Naive B cell (primary cell): ENCODE data around the gene VPS13A. TPM values are rescaled to one million over a fixed set of nuclear protein-coding genes. Genes with fewer than 3 reads are reported as not detected.

Source experiments
- ATAC-seq, 2 donors: fragments of 150-1000 bp; cut with Tn5 transposase; 2 replicates each; pipeline ENCODE4 v1.10.0; 2021; ENCODE audit warnings: low read depth in 2 of 2, mild to moderate bottlenecking in 2 of 2, moderate library complexity in 2 of 2
- DNase-seq: peaks from one replicate; pipeline ENCODE4 v3.0.0; 2022
- H3K27ac Mint-ChIP-seq, 6 donors: one replicate each; pipeline ENCODE4 v1.8.0; 2020 to 2022; ENCODE audit warnings: mild to moderate bottlenecking in 6 of 6, mixed read lengths in 6 of 6, moderate library complexity in 5 of 6, inconsistent platforms in 2 of 6
- H3K27me3 Mint-ChIP-seq, 3 donors: one replicate each; pipeline ENCODE4 v1.8.0; 2021 to 2022; ENCODE audit warnings: mixed read lengths in 3 of 3, mild to moderate bottlenecking in 1 of 3
- H3K36me3 Mint-ChIP-seq, 2 donors: one replicate each; pipeline ENCODE4 v1.8.0; 2020 to 2022; ENCODE audit warnings: mixed read lengths in 2 of 2, inconsistent platforms in 1 of 2, mild to moderate bottlenecking in 1 of 2
- H3K4me1 Mint-ChIP-seq, 3 donors: one replicate each; pipeline ENCODE4 v1.8.0; 2020 to 2022; ENCODE audit warnings: mixed read lengths in 3 of 3, inconsistent platforms in 1 of 3, mild to moderate bottlenecking in 1 of 3, moderate library complexity in 1 of 3
- H3K4me3 Mint-ChIP-seq, 8 donors: one replicate each; pipeline ENCODE4 v1.8.0; 2020 to 2022; ENCODE audit warnings: mild to moderate bottlenecking in 8 of 8, mixed read lengths in 8 of 8, moderate library complexity in 8 of 8, inconsistent platforms in 2 of 8
- H3K9me3 Mint-ChIP-seq, 7 donors: one replicate each; pipeline ENCODE4 v1.8.0; 2020 to 2022; ENCODE audit warnings: mixed read lengths in 7 of 7, mild to moderate bottlenecking in 5 of 7, inconsistent platforms in 2 of 7, moderate library complexity in 1 of 7
- polyA plus RNA-seq, 6 donors: library from polyadenylated mRNA; unstranded; fragments of 300-500 nt; fragmentation: Illumina TruSeq; gene quantifications; one replicate each; pipeline ENCODE4 v1.2.3, GENCODE V29; 2021; ENCODE audit warnings: low read depth in 6 of 6

The VPS13A gene
- polyA plus RNA-seq, 6 donors from 2014 or later, result 0.83 to 4.4 (median 3.6) TPM

- Mint-ChIP-seq H3K4me3 (no peak overlapping the region), H3K9me3 (peaks cover 6 to 25% (median 11%) of the 10 kb centered on the region in 7 donors), H3K27me3 (no peaks in the 10 kb centered on the region), H3K36me3 (peaks cover 42% of the 10 kb centered on the region in 2 donors), H3K4me1 (no peaks in the 10 kb centered on the region), H3K27ac (no peak overlapping the region)
- DNase-seq (no peak), ATAC-seq (no peak)
These were observed 107.3 kb downstream of the VPS13A start for GRCh38 chr9:77284616-77285015.

- no peak overlapping the region for H3K4me3 Mint-ChIP-seq
- no peak for ATAC-seq
- no peaks in the 10 kb centered on the region for H3K27me3 Mint-ChIP-seq
- H3K27ac Mint-ChIP-seq, result peak overlapping the region in 3 of 6 donors; percentile 10 to 87 (median 69)
- H3K36me3 Mint-ChIP-seq, result peaks cover 39 to 45% of the 10 kb centered on the region in 2 donors
- DNase-seq, result no peak
- peaks cover 6 to 25% (median 11%) of the 10 kb centered on the region in 7 donors for H3K9me3 Mint-ChIP-seq
- H3K4me1 Mint-ChIP-seq, result peaks cover 0 to 4% (median 0%) of the 10 kb centered on the region in 3 donors
These were observed 113.0 kb downstream of the VPS13A start for GRCh38 chr9:77290373-77290772.

- Mint-ChIP-seq H3K4me1 (peaks cover 0 to 4% (median 0%) of the 10 kb centered on the region in 3 donors), H3K27ac (peak overlapping the region in 1 of 6 donors; percentile 44), H3K27me3 (no peaks in the 10 kb centered on the region), H3K9me3 (peaks cover 6 to 25% (median 11%) of the 10 kb centered on the region in 7 donors), H3K4me3 (no peak overlapping the region), H3K36me3 (peaks cover 30 to 37% of the 10 kb centered on the region in 2 donors)
- no peak for ATAC-seq
- no peak for DNase-seq
These were observed 114.4 kb downstream of the VPS13A start for GRCh38 chr9:77291714-77292113.

- Mint-ChIP-seq H3K36me3 (peaks cover 10 to 22% of the 10 kb centered on the region in 2 donors), H3K4me1 (peaks cover 0 to 4% (median 0%) of the 10 kb centered on the region in 3 donors), H3K27me3 (no peaks in the 10 kb centered on the region), H3K9me3 (peaks cover 0 to 6% (median 2%) of the 10 kb centered on the region in 7 donors), H3K4me3 (no peak overlapping the region), H3K27ac (no peak overlapping the region)
- ATAC-seq (no peak), DNase-seq (no peak)
These were observed 116.6 kb downstream of the VPS13A start for GRCh38 chr9:77293949-77294348.

- no peak for DNase-seq
- H3K27me3 Mint-ChIP-seq, result no peaks in the 10 kb centered on the region
- no peak for ATAC-seq
These were observed 127.2 kb downstream of the VPS13A start for GRCh38 chr9:77304543-77304942.

GRCh38 chr9:77305622-77306400 is 128.5 kb downstream of the VPS13A start:
- peaks cover 16 to 25% of the 10 kb centered on the region in 2 donors for H3K36me3 Mint-ChIP-seq
- H3K4me1 Mint-ChIP-seq, result no peaks in the 10 kb centered on the region
- DNase-seq, result no peak

More at GRCh38 chr9:77304543-77304942, 127.2 kb downstream of the VPS13A start:
- Mint-ChIP-seq H3K27ac (no peak overlapping the region), H3K36me3 (peaks cover 16 to 19% of the 10 kb centered on the region in 2 donors), H3K9me3 (peaks cover 0 to 2% (median 0%) of the 10 kb centered on the region in 7 donors), H3K4me1 (no peaks in the 10 kb centered on the region), H3K4me3 (no peak overlapping the region)

GRCh38 chr9:77307166-77307565 is 129.8 kb downstream of the VPS13A start:
- H3K4me1 Mint-ChIP-seq, result no peaks in the 10 kb centered on the region
- no peak overlapping the region for H3K4me3 Mint-ChIP-seq
- no peaks in the 10 kb centered on the region for H3K27me3 Mint-ChIP-seq
- H3K36me3 Mint-ChIP-seq, result peaks cover 26 to 37% of the 10 kb centered on the region in 2 donors
- DNase-seq, result no peak
- H3K9me3 Mint-ChIP-seq, result no peaks in the 10 kb centered on the region
- ATAC-seq, result no peak
- H3K27ac Mint-ChIP-seq, result no peak overlapping the region

More at GRCh38 chr9:77305622-77306400, 128.5 kb downstream of the VPS13A start:
- ATAC-seq, result no peak
- no peak overlapping the region for H3K4me3 Mint-ChIP-seq
- peak overlapping the region in 2 of 6 donors; percentile 9 to 56 for H3K27ac Mint-ChIP-seq
- H3K9me3 Mint-ChIP-seq, result no peaks in the 10 kb centered on the region
- H3K27me3 Mint-ChIP-seq, result no peaks in the 10 kb centered on the region

- Mint-ChIP-seq H3K27ac (no peak overlapping the region), H3K9me3 (no peaks in the 10 kb centered on the region), H3K4me3 (no peak overlapping the region), H3K36me3 (peaks cover 16 to 48% of the 10 kb centered on the region in 2 donors), H3K27me3 (no peaks in the 10 kb centered on the region), H3K4me1 (no peaks in the 10 kb centered on the region)
- no peak for ATAC-seq
- no peak for DNase-seq
These were observed 138.7 kb downstream of the VPS13A start for GRCh38 chr9:77316058-77316457.

- peaks cover 0 to 6% (median 0%) of the 10 kb centered on the region in 7 donors for H3K9me3 Mint-ChIP-seq
- no peaks in the 10 kb centered on the region for H3K4me1 Mint-ChIP-seq
- H3K27me3 Mint-ChIP-seq, result no peaks in the 10 kb centered on the region
- H3K36me3 Mint-ChIP-seq, result peaks cover 12 to 29% of the 10 kb centered on the region in 2 donors
- no peak overlapping the region for H3K4me3 Mint-ChIP-seq
- peak overlapping the region in 1 of 6 donors; percentile 67 for H3K27ac Mint-ChIP-seq
- ATAC-seq (no peak), DNase-seq (no peak)
These were observed 147.7 kb downstream of the VPS13A start for GRCh38 chr9:77325058-77325457.

- ATAC-seq, result no peak
- peaks cover 0 to 6% (median 0%) of the 10 kb centered on the region in 7 donors for H3K9me3 Mint-ChIP-seq
- H3K27me3 Mint-ChIP-seq, result no peaks in the 10 kb centered on the region
- H3K4me1 Mint-ChIP-seq, result no peaks in the 10 kb centered on the region
- H3K36me3 Mint-ChIP-seq, result peaks cover 12 to 13% of the 10 kb centered on the region in 2 donors
- no peak overlapping the region for H3K27ac Mint-ChIP-seq
- no peak overlapping the region for H3K4me3 Mint-ChIP-seq
- no peak for DNase-seq
These were observed 150.8 kb downstream of the VPS13A start for GRCh38 chr9:77328102-77328501.

- no peak overlapping the region for H3K27ac Mint-ChIP-seq
- H3K4me3 Mint-ChIP-seq, result no peak overlapping the region
- H3K36me3 Mint-ChIP-seq, result peaks cover 18 to 33% of the 10 kb centered on the region in 2 donors
- no peak for ATAC-seq
- H3K4me1 Mint-ChIP-seq, result no peaks in the 10 kb centered on the region
- DNase-seq, result no peak
- no peaks in the 10 kb centered on the region for H3K27me3 Mint-ChIP-seq
- peaks cover 0 to 6% (median 4%) of the 10 kb centered on the region in 7 donors for H3K9me3 Mint-ChIP-seq
These were observed 192.7 kb downstream of the VPS13A start for GRCh38 chr9:77370064-77370463.

- Mint-ChIP-seq H3K36me3 (peaks cover 18 to 24% of the 10 kb centered on the region in 2 donors), H3K27me3 (no peaks in the 10 kb centered on the region), H3K27ac (no peak overlapping the region), H3K9me3 (peaks cover 0 to 6% (median 4%) of the 10 kb centered on the region in 7 donors), H3K4me3 (no peak overlapping the region), H3K4me1 (no peaks in the 10 kb centered on the region)
- no peak for ATAC-seq
- DNase-seq, result no peak
These were observed 196.9 kb downstream of the VPS13A start for GRCh38 chr9:77374266-77374665.

GRCh38 chr9:77375956-77376532 is 198.7 kb downstream of the VPS13A start:
- no peak overlapping the region for H3K27ac Mint-ChIP-seq
- DNase-seq, result no peak
- no peak for ATAC-seq
- H3K4me1 Mint-ChIP-seq, result no peaks in the 10 kb centered on the region
- peaks cover 5 to 8% of the 10 kb centered on the region in 2 donors for H3K36me3 Mint-ChIP-seq
- peaks cover 0 to 6% (median 0%) of the 10 kb centered on the region in 7 donors for H3K9me3 Mint-ChIP-seq
- H3K4me3 Mint-ChIP-seq, result no peak overlapping the region
- H3K27me3 Mint-ChIP-seq, result no peaks in the 10 kb centered on the region

- DNase-seq (no peak), ATAC-seq (no peak)
- H3K27me3 Mint-ChIP-seq, result no peaks in the 10 kb centered on the region
- H3K4me1 Mint-ChIP-seq, result no peaks in the 10 kb centered on the region
- H3K36me3 Mint-ChIP-seq, result peaks cover 0 to 5% of the 10 kb centered on the region in 2 donors
- H3K27ac Mint-ChIP-seq, result no peak overlapping the region
- H3K4me3 Mint-ChIP-seq, result no peak overlapping the region
- no peaks in the 10 kb centered on the region for H3K9me3 Mint-ChIP-seq
These were observed 207.1 kb downstream of the VPS13A start for GRCh38 chr9:77384406-77384805.
